Measurements from ENCODE around the gene MARCHF7. TPM values are rescaled to one million over a fixed set of nuclear protein-coding genes. Genes with fewer than 3 reads are reported as not detected.
"Not testable (repeated sequence)": the region's sequence is repeated elsewhere in the genome, so short reads cannot be mapped to it uniquely, and the experiment has no call there.

MARCHF7 gene
- total and polyA plus RNA-seq, 2 experiments from 2014 or later, result 71.2 to 166 TPM

GRCh38 chr2:159714247-159714930 is 2.1 kb downstream of the MARCHF7 start:
- WGBS (ENCODE audit: low lambda C conversion rate, missing lambda C conversion rate), result 74% methylated on average over 8 of the region's 8 CpGs

GRCh38 chr2:159715451-159715850 is 3.1 kb downstream of the MARCHF7 start:
- H2AFZ ChIP-seq, result no peak overlapping the region
- 95% methylated on average over 4 of the region's 4 CpGs for WGBS (ENCODE audit: low lambda C conversion rate, missing lambda C conversion rate)
- H3K4me2 ChIP-seq, result peak overlapping the region; percentile 78
- H3K9me2 ChIP-seq (replicated peaks; ENCODE audit: insufficient read depth), result no peaks in the 10 kb centered on the region
- TF ChIP-seq CTCF (IDR thresholded peaks at IDR 0.05; ENCODE audit: poor library complexity) (no peak), EZH2 (IDR thresholded peaks at IDR 0.05; ENCODE audit: borderline replicate concordance) (no peak), EZH2phosphoT487 (IDR thresholded peaks at IDR 0.05; ENCODE audit: low read depth, severe bottlenecking, unreplicated experiment) (no peak)
- H3K9me3 ChIP-seq (ENCODE audit: low read depth), result no peaks in the 10 kb centered on the region
- no peak for DNase-seq (ENCODE audit: low spot score)
- H3K27me3 ChIP-seq, result no peaks in the 10 kb centered on the region
- no peaks in the 10 kb centered on the region for H3K36me3 ChIP-seq (replicated peaks; ENCODE audit: insufficient read depth, low read depth)
- no peak overlapping the region for H3K4me3 ChIP-seq
- H3K27ac ChIP-seq, result no peak overlapping the region
- H4K20me1 ChIP-seq (ENCODE audit: insufficient read depth, poor library complexity, severe bottlenecking), result peaks cover 74% of the 10 kb centered on the region
- peaks cover 80% of the 10 kb centered on the region for H3K79me2 ChIP-seq
- peaks cover 21% of the 10 kb centered on the region for H3K4me1 ChIP-seq (ENCODE audit: insufficient read depth)

More at GRCh38 chr2:159714247-159714930, 2.1 kb downstream of the MARCHF7 start:
- peaks cover 64% of the 10 kb centered on the region for H4K20me1 ChIP-seq (ENCODE audit: insufficient read depth, poor library complexity, severe bottlenecking)
- DNase-seq (ENCODE audit: low spot score), result no peak
- no peak overlapping the region for H2AFZ ChIP-seq
- no peaks in the 10 kb centered on the region for H3K36me3 ChIP-seq (replicated peaks; ENCODE audit: insufficient read depth, low read depth)
- no peaks in the 10 kb centered on the region for H3K9me2 ChIP-seq (replicated peaks; ENCODE audit: insufficient read depth)
- no peaks in the 10 kb centered on the region for H3K27me3 ChIP-seq
- peaks cover 21% of the 10 kb centered on the region for H3K4me1 ChIP-seq (ENCODE audit: insufficient read depth)
- H3K4me3 ChIP-seq, result peak overlapping the region; percentile 96
- TF ChIP-seq EZH2phosphoT487 (IDR thresholded peaks at IDR 0.05; ENCODE audit: low read depth, severe bottlenecking, unreplicated experiment) (no peak), EZH2 (IDR thresholded peaks at IDR 0.05; ENCODE audit: borderline replicate concordance) (no peak), CTCF (IDR thresholded peaks at IDR 0.05; ENCODE audit: poor library complexity) (no peak)
- H3K9me3 ChIP-seq (ENCODE audit: low read depth), result no peaks in the 10 kb centered on the region
- H3K27ac ChIP-seq, result peak overlapping the region; percentile 99
- peaks cover 70% of the 10 kb centered on the region for H3K79me2 ChIP-seq
- H3K4me2 ChIP-seq, result peak overlapping the region; percentile 78

GRCh38 chr2:159716409-159716808 is 4.1 kb downstream of the MARCHF7 start:
- H4K20me1 ChIP-seq (ENCODE audit: insufficient read depth, poor library complexity, severe bottlenecking), result peaks cover 84% of the 10 kb centered on the region
- H3K27ac ChIP-seq; H3K36me3 ChIP-seq (replicated peaks; ENCODE audit: insufficient read depth, low read depth); H3K9me3 ChIP-seq (ENCODE audit: low read depth); H3K4me2 ChIP-seq; H3K9me2 ChIP-seq (replicated peaks; ENCODE audit: insufficient read depth); H3K4me3 ChIP-seq; H2AFZ ChIP-seq; DNase-seq (ENCODE audit: low spot score); H3K27me3 ChIP-seq: not testable (repeated sequence)
- H3K79me2 ChIP-seq, result peaks cover 90% of the 10 kb centered on the region
- WGBS (ENCODE audit: low lambda C conversion rate, missing lambda C conversion rate), result 94% methylated on average over 4 of the region's 4 CpGs
- H3K4me1 ChIP-seq (ENCODE audit: insufficient read depth), result peaks cover 16% of the 10 kb centered on the region

GRCh38 chr2:159716857-159717256 is 4.6 kb downstream of the MARCHF7 start:
- WGBS (ENCODE audit: low lambda C conversion rate, missing lambda C conversion rate), result 96% methylated on average over 2 of the region's 2 CpGs
- no peaks in the 10 kb centered on the region for H3K9me3 ChIP-seq (ENCODE audit: low read depth)
- no peak overlapping the region for H2AFZ ChIP-seq
- H3K79me2 ChIP-seq, result peaks cover 94% of the 10 kb centered on the region
- no peak overlapping the region for H3K27ac ChIP-seq
- TF ChIP-seq EZH2phosphoT487 (IDR thresholded peaks at IDR 0.05; ENCODE audit: low read depth, severe bottlenecking, unreplicated experiment), result no peak
- no peak for TF ChIP-seq CTCF (IDR thresholded peaks at IDR 0.05; ENCODE audit: poor library complexity)
- no peak for TF ChIP-seq EZH2 (IDR thresholded peaks at IDR 0.05; ENCODE audit: borderline replicate concordance)
- H3K4me3 ChIP-seq, result no peak overlapping the region
- H3K4me2 ChIP-seq, result no peak overlapping the region
- H4K20me1 ChIP-seq (ENCODE audit: insufficient read depth, poor library complexity, severe bottlenecking), result peaks cover 88% of the 10 kb centered on the region
- DNase-seq (ENCODE audit: low spot score), result no peak
- H3K27me3 ChIP-seq, result no peaks in the 10 kb centered on the region
- peaks cover 19% of the 10 kb centered on the region for H3K4me1 ChIP-seq (ENCODE audit: insufficient read depth)
- no peaks in the 10 kb centered on the region for H3K9me2 ChIP-seq (replicated peaks; ENCODE audit: insufficient read depth)
- H3K36me3 ChIP-seq (replicated peaks; ENCODE audit: insufficient read depth, low read depth), result no peaks in the 10 kb centered on the region

Measured in hepatocyte (in vitro differentiated cells).